Measurements from ENCODE around the gene LETM1.

Gene LETM1

GRCh38 chr4:1762264-1763010, 93.5 kb downstream of the LETM1 start:
- DNase-seq (ENCODE audit: low spot score), result no peak

Data from COLO829 (cell line).